Activated CD4-positive, alpha-beta memory T cell treated with anti-CD3 and anti-CD28 coated beads, Interleukin-2, amount 10 ng/mL, durations not matched to agents 7 days and 5 days (primary cell): ENCODE results near the gene AP1G2. TPM values are rescaled to one million over a fixed set of nuclear protein-coding genes. Genes with fewer than 3 reads are reported as not detected.
A peak's percentile ranks its signal among the peaks of the same experiment; 100 is the strongest.
"Not testable (repeated sequence)": the region's sequence is repeated elsewhere in the genome, so short reads cannot be mapped to it uniquely, and the experiment has no call there.

Experiments used
- CTCF ChIA-PET: fragments of 350-600 bp; sonication (Branson Sonifier 250); formaldehyde crosslinking; loops from one replicate; lab custom pipeline; 2021; ENCODE audit warnings: antibody characterized with exemption, inconsistent platforms; lab: Charles Lee
- POLR2A ChIA-PET: fragments of 350-600 bp; sonication (Branson Sonifier 250); formaldehyde crosslinking; loops from one replicate; lab custom pipeline; 2021; ENCODE audit warnings: antibody characterized with exemption; lab: Charles Lee
- DNase-seq: peaks from one replicate; pipeline ENCODE4 v3.0.0-alpha.2; 2020
- H3K27ac Mint-ChIP-seq: one replicate; pipeline ENCODE4 v1.8.0; 2021; ENCODE audit warnings: mild to moderate bottlenecking, mixed read lengths
- H3K27me3 Mint-ChIP-seq: one replicate; pipeline ENCODE4 v1.8.0; 2021; ENCODE audit warnings: mixed read lengths
- H3K36me3 Mint-ChIP-seq: one replicate; pipeline ENCODE4 v1.8.0; 2021; ENCODE audit warnings: low read depth, mixed read lengths
- H3K4me1 Mint-ChIP-seq: one replicate; pipeline ENCODE4 v1.8.0; 2021; ENCODE audit warnings: mixed read lengths
- H3K4me3 Mint-ChIP-seq: one replicate; pipeline ENCODE4 v1.8.0; 2021; ENCODE audit warnings: mild to moderate bottlenecking, mixed read lengths
- H3K9me3 Mint-ChIP-seq: one replicate; pipeline ENCODE4 v1.8.0; 2021; ENCODE audit warnings: mixed read lengths
- total RNA-seq, 2 experiments: library from RNA; stranded (reverse); gene quantifications; one replicate each; pipeline ENCODE4 v1.2.3, GENCODE V29; 2021

The AP1G2 gene
- total RNA-seq, 2 experiments from 2014 or later = 263 to 275 TPM

DNA sequence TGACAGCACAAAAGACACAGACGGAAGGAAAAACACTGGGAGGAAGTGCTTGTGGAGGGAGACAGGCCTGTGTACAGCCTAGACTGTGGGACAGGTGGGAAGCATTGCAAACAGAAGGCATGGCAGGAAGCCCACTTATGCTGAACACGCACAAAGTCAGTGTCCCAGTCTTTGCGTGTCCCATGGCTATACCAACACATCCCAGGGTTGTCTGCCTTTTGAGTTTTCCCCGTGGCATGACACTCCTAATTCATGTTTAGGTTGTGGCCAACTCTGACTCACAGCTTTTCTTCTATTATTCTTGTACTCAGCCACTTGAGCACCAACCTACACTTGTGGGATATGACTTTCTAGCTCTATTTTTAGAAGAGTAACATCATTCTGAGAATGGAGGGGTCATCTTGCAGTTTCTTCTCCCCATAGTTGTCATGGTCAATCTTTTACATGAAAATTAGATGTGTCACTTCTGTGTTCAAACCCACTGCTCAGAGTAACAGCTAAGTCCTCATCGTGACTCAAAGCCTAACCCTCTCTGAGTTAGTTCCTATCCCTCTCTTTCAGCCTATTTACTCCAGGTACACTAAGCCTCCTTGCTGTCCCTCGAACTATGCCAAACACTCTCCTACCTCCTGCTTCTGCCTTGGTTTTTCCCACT is 38.5 kb upstream of the AP1G2 start:
- ChIA-PET CTCF (interaction anchor here (0.8 to 3.9 kb wide), 4 partner anchors 17 to 244 kb away, joined by 3 to 16 read pairs (median 3); no protein-coding TSS in a partner anchor), POLR2A (no interaction called here)
- peaks cover 40% of the 10 kb centered on the region for H3K4me1 Mint-ChIP-seq
- no peaks in the 10 kb centered on the region for H3K27me3 Mint-ChIP-seq
- peaks cover 6% of the 10 kb centered on the region for H3K9me3 Mint-ChIP-seq
- peak overlapping the region; percentile 76 for H3K27ac Mint-ChIP-seq
- no peak for DNase-seq
- no peak overlapping the region for H3K4me3 Mint-ChIP-seq
- H3K36me3 Mint-ChIP-seq = peaks cover 5% of the 10 kb centered on the region

GRCh38 chr14:23604675-23605170 is 37.1 kb upstream of the AP1G2 start:
- no peak for DNase-seq
- Mint-ChIP-seq H3K4me3 (no peak overlapping the region), H3K36me3 (peaks cover 5% of the 10 kb centered on the region), H3K4me1 (peaks cover 27% of the 10 kb centered on the region), H3K27me3 (no peaks in the 10 kb centered on the region), H3K27ac (no peak overlapping the region), H3K9me3 (peaks cover 6% of the 10 kb centered on the region)
- ChIA-PET CTCF (interaction anchor here (1.0 kb wide), 1 partner anchor 431 kb away, joined by 3 read pairs; no protein-coding TSS in a partner anchor), POLR2A (no interaction called here)

GRCh38 chr14:23604148-23604547 is 36.6 kb upstream of the AP1G2 start:
- H3K27ac Mint-ChIP-seq = no peak overlapping the region
- peaks cover 5% of the 10 kb centered on the region for H3K9me3 Mint-ChIP-seq
- no peak overlapping the region for H3K4me3 Mint-ChIP-seq
- ChIA-PET CTCF (no interaction called here), POLR2A (no interaction called here)
- H3K36me3 Mint-ChIP-seq = peaks cover 4% of the 10 kb centered on the region
- DNase-seq = no peak
- H3K4me1 Mint-ChIP-seq = peaks cover 24% of the 10 kb centered on the region
- H3K27me3 Mint-ChIP-seq = no peaks in the 10 kb centered on the region

DNA sequence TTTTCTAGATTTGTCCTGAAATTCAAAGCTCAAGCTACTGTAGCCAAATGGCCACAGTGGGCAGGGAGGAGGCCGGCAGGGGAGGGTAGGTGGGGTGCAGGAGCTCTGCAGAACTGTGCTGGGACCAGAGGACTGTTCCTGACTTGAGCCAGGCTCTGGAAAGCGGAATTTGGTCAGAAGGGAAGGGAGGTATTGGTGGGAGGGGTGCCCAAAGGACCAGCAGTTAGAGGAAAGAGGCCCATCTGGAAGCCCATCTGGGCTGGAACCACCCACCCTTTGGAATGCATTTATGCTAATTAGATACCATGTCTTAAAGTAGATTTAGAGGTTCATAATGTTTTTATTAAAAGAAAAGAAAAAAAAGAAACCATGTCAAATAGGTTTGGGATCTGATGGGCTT is 35.5 kb upstream of the AP1G2 start:
- no peak for DNase-seq
- POLR2A ChIA-PET = no interaction called here
- Mint-ChIP-seq H3K9me3 (no peaks in the 10 kb centered on the region), H3K27me3 (no peaks in the 10 kb centered on the region), H3K4me1 (peaks cover 19% of the 10 kb centered on the region), H3K27ac (no peak overlapping the region), H3K4me3 (no peak overlapping the region), H3K36me3 (no peaks in the 10 kb centered on the region)
- CTCF ChIA-PET = no interaction called here

DNA sequence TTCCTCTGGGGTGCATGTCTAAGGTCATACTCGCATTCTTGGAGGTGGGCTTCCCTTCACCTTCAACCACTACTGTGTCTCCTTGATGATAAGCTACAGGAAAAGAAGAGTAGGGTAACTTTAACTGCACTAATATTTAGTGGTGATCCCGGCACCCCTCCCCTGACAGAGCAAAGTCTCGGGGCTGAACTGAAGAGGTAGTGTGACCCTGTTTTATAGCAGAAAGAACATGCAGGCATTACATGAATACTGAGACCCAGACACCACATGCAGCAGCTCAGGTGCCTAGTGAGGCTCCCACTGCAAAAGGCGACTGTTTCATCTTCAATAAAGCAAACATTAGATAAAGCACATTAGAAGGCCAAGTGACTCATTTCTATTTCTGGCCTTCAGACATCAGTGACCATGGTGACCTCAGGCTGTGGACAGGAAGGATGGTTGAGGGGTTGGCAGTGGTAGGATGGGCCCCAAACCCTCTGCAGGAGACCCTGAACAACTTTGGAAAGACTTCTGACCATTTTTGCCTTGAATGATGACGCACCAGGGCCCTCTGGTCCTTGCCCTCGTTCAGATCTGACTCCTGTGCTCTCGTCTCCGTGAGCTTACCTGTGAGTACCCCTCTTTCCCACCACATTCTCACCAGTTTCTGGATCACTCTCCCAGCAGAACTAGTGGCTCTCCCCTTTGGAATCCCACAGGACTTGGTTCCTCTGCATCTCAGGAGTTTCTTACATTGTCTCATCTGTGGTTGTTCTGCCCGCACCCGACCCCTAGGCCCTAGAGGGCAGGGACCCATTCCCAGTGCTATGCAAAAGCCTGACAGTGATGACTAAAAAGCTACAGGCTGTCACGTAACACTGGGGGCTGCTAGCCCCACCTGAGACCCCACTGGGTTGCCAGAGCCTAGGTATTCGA is 34.8 kb upstream of the AP1G2 start:
- no peak overlapping the region for H3K27ac Mint-ChIP-seq
- H3K27me3 Mint-ChIP-seq = no peaks in the 10 kb centered on the region
- no peak overlapping the region for H3K4me3 Mint-ChIP-seq
- DNase-seq = no peak
- no peaks in the 10 kb centered on the region for H3K36me3 Mint-ChIP-seq
- H3K9me3 Mint-ChIP-seq = no peaks in the 10 kb centered on the region
- H3K4me1 Mint-ChIP-seq = peaks cover 19% of the 10 kb centered on the region
- ChIA-PET POLR2A (no interaction called here), CTCF (interaction anchor here (0.5 kb wide), 1 partner anchor 61 kb away, joined by 3 read pairs; no protein-coding TSS in a partner anchor)

- no peak overlapping the region for H3K27ac Mint-ChIP-seq
Measured at GRCh38 chr14:23601845-23602180, 34.2 kb upstream of the AP1G2 start.

GRCh38 chr14:23601424-23601823 is 33.8 kb upstream of the AP1G2 start:
- ChIA-PET CTCF (no interaction called here), POLR2A (no interaction called here)
- Mint-ChIP-seq H3K27me3 (no peaks in the 10 kb centered on the region), H3K4me3 (no peak overlapping the region), H3K4me1 (peaks cover 11% of the 10 kb centered on the region), H3K9me3 (no peaks in the 10 kb centered on the region), H3K27ac (no peak overlapping the region), H3K36me3 (no peaks in the 10 kb centered on the region)
- DNase-seq = no peak

More at GRCh38 chr14:23601845-23602180, 34.2 kb upstream of the AP1G2 start:
- peaks cover 14% of the 10 kb centered on the region for H3K4me1 Mint-ChIP-seq
- no peaks in the 10 kb centered on the region for H3K27me3 Mint-ChIP-seq
- no peaks in the 10 kb centered on the region for H3K36me3 Mint-ChIP-seq
- no peaks in the 10 kb centered on the region for H3K9me3 Mint-ChIP-seq
- CTCF ChIA-PET = no interaction called here
- H3K4me3 Mint-ChIP-seq = no peak overlapping the region
- POLR2A ChIA-PET = no interaction called here
- DNase-seq = no peak

GRCh38 chr14:23600806-23601205 is 33.2 kb upstream of the AP1G2 start:
- Mint-ChIP-seq H3K4me3 (no peak overlapping the region), H3K27ac (no peak overlapping the region), H3K36me3 (no peaks in the 10 kb centered on the region), H3K27me3 (no peaks in the 10 kb centered on the region), H3K9me3 (no peaks in the 10 kb centered on the region), H3K4me1 (peaks cover 4% of the 10 kb centered on the region)
- no peak for DNase-seq
- CTCF ChIA-PET = no interaction called here
- POLR2A ChIA-PET = no interaction called here

DNA sequence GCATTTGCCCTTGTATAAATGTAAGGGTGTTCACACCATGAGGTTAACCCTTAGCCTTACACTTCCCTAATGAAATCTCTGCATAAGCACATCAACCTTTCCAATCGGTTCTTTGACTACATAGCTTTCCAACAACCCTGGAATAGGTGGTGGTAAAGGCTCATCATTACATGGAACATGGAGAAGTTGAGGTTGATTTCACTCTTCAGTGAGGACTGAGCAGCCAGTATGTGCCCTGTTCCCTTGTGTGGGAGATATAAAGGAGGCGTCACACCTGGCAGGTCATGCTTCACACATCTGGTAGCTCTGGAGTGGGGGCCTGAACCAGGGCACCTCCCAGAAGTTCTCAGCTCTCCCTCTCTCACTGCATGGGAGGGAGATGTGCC is 32.7 kb upstream of the AP1G2 start:
- CTCF ChIA-PET = interaction anchor here (1.1 kb wide), 1 partner anchor 310 kb away, joined by 4 read pairs; no protein-coding TSS in a partner anchor
- Mint-ChIP-seq H3K4me1 (no peaks in the 10 kb centered on the region), H3K27me3 (no peaks in the 10 kb centered on the region), H3K9me3 (no peaks in the 10 kb centered on the region), H3K4me3 (no peak overlapping the region), H3K36me3 (no peaks in the 10 kb centered on the region), H3K27ac (no peak overlapping the region)
- POLR2A ChIA-PET = no interaction called here
- DNase-seq = no peak

GRCh38 chr14:23594191-23594590 is 26.6 kb upstream of the AP1G2 start:
- H3K27me3 Mint-ChIP-seq, H3K4me3 Mint-ChIP-seq, CTCF ChIA-PET, POLR2A ChIA-PET, DNase-seq, H3K4me1 Mint-ChIP-seq, H3K9me3 Mint-ChIP-seq, H3K36me3 Mint-ChIP-seq, H3K27ac Mint-ChIP-seq: not testable (repeated sequence)

- H3K4me3 Mint-ChIP-seq = no peak overlapping the region
- no peaks in the 10 kb centered on the region for H3K36me3 Mint-ChIP-seq
- peaks cover 14% of the 10 kb centered on the region for H3K27me3 Mint-ChIP-seq
- POLR2A ChIA-PET = no interaction called here
- peaks cover 2% of the 10 kb centered on the region for H3K4me1 Mint-ChIP-seq
- H3K27ac Mint-ChIP-seq = no peak overlapping the region
- CTCF ChIA-PET = interaction anchor here (0.6 to 3.8 kb wide), 5 partner anchors 21 to 320 kb away, joined by 3 to 64 read pairs (median 4); no protein-coding TSS in a partner anchor
- DNase-seq = no peak
- H3K9me3 Mint-ChIP-seq = no peaks in the 10 kb centered on the region
Measured at GRCh38 chr14:23590198-23590597, 22.6 kb upstream of the AP1G2 start.

- no peak for DNase-seq
- Mint-ChIP-seq H3K4me1 (peaks cover 2% of the 10 kb centered on the region), H3K36me3 (no peaks in the 10 kb centered on the region), H3K9me3 (no peaks in the 10 kb centered on the region), H3K27me3 (peaks cover 14% of the 10 kb centered on the region), H3K4me3 (no peak overlapping the region), H3K27ac (no peak overlapping the region)
- POLR2A ChIA-PET = interaction anchor here (1.5 kb wide), 1 partner anchor 21 kb away, joined by 3 read pairs; no protein-coding TSS in a partner anchor
- CTCF ChIA-PET = interaction anchor here (0.7 to 3.8 kb wide), 16 partner anchors 17 to 364 kb away, joined by 3 to 64 read pairs (median 4); no protein-coding TSS in a partner anchor
Measured at GRCh38 chr14:23589606-23590005, 22.0 kb upstream of the AP1G2 start.
